GM12878 (cell line): ENCODE measurements around the gene MMAA. TPM values are rescaled to one million over a fixed set of nuclear protein-coding genes. Genes with fewer than 3 reads are reported as not detected.

ENCODE experiments used
- ATAC-seq: fragments of 200-7000 bp; cut with Tn5 transposase; 3 replicates; pipeline ENCODE4 v1.9.1; 2020; ENCODE audit warnings: mild to moderate bottlenecking, moderate library complexity
- BruUV-seq: library from RNA; stranded (reverse); fragments of 400-500 nt; replicated peaks from 2 replicates; lab custom pipeline; 2021; lab: Mats Ljungman, UMichigan
- CTCF ChIA-PET: fragments of 300-600 bp; sonication (Branson Sonifier 250); formaldehyde crosslinking; extraction: SDS; loops from one replicate; lab custom pipeline; 2021; ENCODE audit warnings: inconsistent platforms; lab: Yijun Ruan, JAX
- POLR2A ChIA-PET: fragments of 350-600 bp; formaldehyde crosslinking; extraction: SDS; loops from one replicate; lab custom pipeline; 2021; ENCODE audit warnings: inconsistent platforms; lab: Charles Lee
- RAD21 ChIA-PET: fragments of 300-600 bp; sonication (Branson Sonifier 250); formaldehyde crosslinking; loops from one replicate; lab custom pipeline; 2023; ENCODE audit warnings: antibody characterized with exemption; ENCODE audit not compliant: unreplicated experiment; lab: Charles Lee
- SMC1A ChIA-PET: fragments of 300-600 bp; sonication (Branson Sonifier 250); formaldehyde crosslinking; loops from one replicate; lab custom pipeline; 2023; ENCODE audit not compliant: unreplicated experiment, uncharacterized antibody; lab: Charles Lee
- DNase-seq: peaks from one replicate; pipeline ENCODE4 v3.0.0-alpha.2; 2011; ENCODE audit warnings: low read depth, low spot score
- FAIRE-seq: peaks from 3 replicates; lab custom pipeline; 2011; peaks lifted over from hg19 to GRCh38; lab: Jason Lieb, UNC
- H2AFZ ChIP-seq: 2 replicates; pipeline ENCODE4 v1.6.0; 2011; ENCODE audit warnings: low read depth, low read length, control low read depth; ENCODE audit not compliant: control insufficient read depth
- H3K27ac ChIP-seq: 2 replicates; pipeline ENCODE4 v1.5.1; 2011; ENCODE audit warnings: control low read depth; ENCODE audit not compliant: control insufficient read depth, insufficient read depth
- H3K27me3 ChIP-seq, 2 experiments: replicated peaks in 1 of 2; 2 replicates each; pipeline versions ENCODE4 v1.6.0 to v1.6.1; 2011; ENCODE audit warnings: low read length in 1 of 2; ENCODE audit not compliant: control insufficient read depth in 2 of 2, insufficient read depth in 2 of 2
- H3K36me3 ChIP-seq, 2 experiments: 2 replicates each; pipeline ENCODE4 v1.5.1; 2011; ENCODE audit warnings: low read length in 1 of 2; ENCODE audit not compliant: control insufficient read depth in 2 of 2, insufficient read depth in 2 of 2
- H3K4me1 ChIP-seq: 2 replicates; pipeline ENCODE4 v1.6.1; 2011; ENCODE audit warnings: mild to moderate bottlenecking, low read length, moderate library complexity, mixed read lengths; ENCODE audit not compliant: control insufficient read depth, insufficient read depth
- H3K4me2 ChIP-seq: 2 replicates; pipeline ENCODE4 v1.6.0; 2011; ENCODE audit warnings: control low read depth; ENCODE audit not compliant: control insufficient read depth, insufficient read depth
- H3K4me3 ChIP-seq: fragments of 200-600 bp; sonication (generic); 2 replicates; pipeline ENCODE4 v1.5.1; 2016
- H3K79me2 ChIP-seq: 2 replicates; pipeline ENCODE4 v1.6.0; 2011; ENCODE audit warnings: low read length; ENCODE audit not compliant: control insufficient read depth, insufficient read depth
- H3K9ac ChIP-seq: 2 replicates; pipeline ENCODE4 v1.8.0; 2011; ENCODE audit warnings: low read length, control low read depth, mixed read lengths; ENCODE audit not compliant: control insufficient read depth, insufficient read depth
- H3K9me3 ChIP-seq: replicated peaks from 3 replicates; pipeline ENCODE4 v1.5.1; 2011; ENCODE audit warnings: mild to moderate bottlenecking, low read length; ENCODE audit not compliant: control insufficient read depth, insufficient read depth
- H4K20me1 ChIP-seq: 2 replicates; pipeline ENCODE4 v1.6.0; 2011; ENCODE audit not compliant: control insufficient read depth, insufficient read depth
- BCLAF1 ChIP-seq: fragments of 450-650 bp; IDR thresholded peaks from 2 replicates; pipeline ENCODE4 v1.6.1; 2017; ENCODE audit warnings: antibody characterized with exemption, mild to moderate bottlenecking, moderate library complexity
- BRCA1 ChIP-seq: IDR thresholded peaks from 2 replicates; pipeline ENCODE4 v1.6.1; 2011; ENCODE audit warnings: low read depth, low read length, improper control_type of control experiment
- CREM ChIP-seq: IDR thresholded peaks from 2 replicates; pipeline ENCODE4 v1.6.1; 2014; ENCODE audit warnings: antibody characterized with exemption, low read depth
- FOS ChIP-seq: IDR thresholded peaks from 3 replicates; pipeline ENCODE4 v1.6.1; 2011; ENCODE audit warnings: borderline replicate concordance; ENCODE audit not compliant: insufficient read length; ENCODE audit errors: extremely low read depth
- IKZF2 ChIP-seq, 2 experiments: fragments of 450-650 bp; IDR thresholded peaks; 2 replicates each; pipeline ENCODE4 v1.6.1; 2017; ENCODE audit warnings: mild to moderate bottlenecking in 2 of 2, moderate library complexity in 2 of 2
- MTA3 ChIP-seq: IDR thresholded peaks from 2 replicates; pipeline ENCODE4 v1.6.1; 2012; ENCODE audit warnings: low read length, inconsistent platforms, borderline replicate concordance
- NBN ChIP-seq: fragments of 450-650 bp; IDR thresholded peaks from 2 replicates; pipeline ENCODE4 v1.6.1; 2016
- NFIC ChIP-seq: IDR thresholded peaks from 2 replicates; pipeline ENCODE4 v1.6.1; 2012; ENCODE audit warnings: low read depth, mild to moderate bottlenecking, inconsistent platforms, low read length, moderate library complexity
- SREBF1 ChIP-seq: IDR thresholded peaks from 2 replicates; pipeline ENCODE4 v1.6.1; 2012; ENCODE audit warnings: mild to moderate bottlenecking, low read length
- TCF12 ChIP-seq: IDR thresholded peaks from 2 replicates; pipeline ENCODE4 v1.6.1; 2011; ENCODE audit warnings: low read depth, mild to moderate bottlenecking, low read length
- WGBS: methylation state at CpG from one replicate; pipeline ENCODE4 v1.1.6; 2016; ENCODE audit warnings: low lambda C conversion rate; ENCODE audit not compliant: insufficient replicate concordance, insufficient coverage; ENCODE audit errors: missing lambda C conversion rate; 5-methylcytosine and 5-hydroxymethylcytosine counted together
- in situ Hi-C: fragments of 300-500 bp; cut with MboI; formaldehyde crosslinking; loops from 9 replicates; pipeline ENCODE4 v1.14.3; 2018; ENCODE audit warnings: mixed read lengths
- intact Hi-C: fragments of 100-400 bp; cut with micrococcal nuclease; formaldehyde crosslinking; loops from one replicate; pipeline ENCODE4 v1.14.2; 2022; ENCODE audit not compliant: unreplicated experiment
- polyA plus RNA-seq, 11 experiments: library from polyadenylated mRNA; depleted of rRNA in 4 of 11; unstranded in 6 of 11; stranded (reverse) in 5 of 11; fragments of >200 nt; fragmentation: Nextera tagmentation in 4 of 11; fragmentation: Illumina TruSeq in 1 of 11; extraction: Ambion mirVana in 4 of 11; extraction: Trizol in 1 of 11; gene quantifications; 1 replicate in 1 of 11; 2 replicates in 10 of 11; pipeline versions ENCODE4 v1.2.1 to v1.2.3, GENCODE V29; 2011 to 2016; ENCODE audit warnings: inconsistent platforms in 2 of 11, missing spikeins in 2 of 11, low read depth in 1 of 11
- total RNA-seq, 4 experiments: library from RNA; depleted of rRNA in 3 of 4; stranded (reverse); fragments of >200 nt in 3 of 4; fragmentation: Illumina TruSeq in 1 of 4; extraction: Trizol in 1 of 4; gene quantifications; 2 replicates each; pipeline versions ENCODE4 v1.2.1 to v1.2.3, GENCODE V29; 2013 to 2021
- TF ChIP-seq, protein P1 (sequence below): fragments of 450-650 bp; IDR thresholded peaks from 2 replicates; pipeline ENCODE4 v1.6.1; 2017; ENCODE audit warnings: low read depth, mild to moderate bottlenecking, moderate library complexity
- TF ChIP-seq, protein P2 (sequence below): fragments of 450-650 bp; formaldehyde crosslinking; IDR thresholded peaks from 2 replicates; pipeline ENCODE4 v1.4.0; 2022; ENCODE audit warnings: mild to moderate bottlenecking, moderate library complexity
- TF ChIP-seq, protein P3 (sequence below): IDR thresholded peaks from 2 replicates; pipeline ENCODE4 v1.6.1; 2011; ENCODE audit warnings: borderline replicate concordance, low read depth, mild to moderate bottlenecking, moderate library complexity, low read length; ENCODE audit not compliant: insufficient read depth, poor library complexity, severe bottlenecking
- TF ChIP-seq, protein P4 (sequence below): IDR thresholded peaks from 2 replicates; pipeline ENCODE4 v1.6.1; 2011; ENCODE audit warnings: borderline replicate concordance, low read depth, mild to moderate bottlenecking, moderate library complexity, mixed read lengths, low read length; ENCODE audit not compliant: insufficient read depth; ENCODE audit errors: extremely low read length

The MMAA gene
- total and polyA plus RNA-seq, 10 of the 15 experiments (the other 5 are each of a cell fraction or from before 2014, with no cell fraction given) = 4.5 to 22.6 (median 11.8) TPM

GRCh38 chr4:145698507-145698906 is 79.3 kb downstream of the MMAA start:
- no peak for FAIRE-seq
- no peak overlapping the region for H2AFZ ChIP-seq
- no peaks in the 10 kb centered on the region for H3K4me1 ChIP-seq
- 93% methylated on average over 2 of the region's 2 CpGs for WGBS
- H3K9ac ChIP-seq = no peak overlapping the region
- no peak overlapping the region for H3K4me2 ChIP-seq
- H3K9me3 ChIP-seq = no peaks in the 10 kb centered on the region
- SMC1A ChIA-PET = no interaction called here
- intact Hi-C loops = no loop called here
- POLR2A ChIA-PET = no interaction called here
- BruUV-seq = no TSS peak
- CTCF ChIA-PET = no interaction called here
- in situ Hi-C loops = no loop called here
- RAD21 ChIA-PET = no interaction called here
- H3K79me2 ChIP-seq = no peaks in the 10 kb centered on the region
- DNase-seq = no peak
- no peak overlapping the region for H3K4me3 ChIP-seq
- H3K27me3 ChIP-seq = no peaks in the 10 kb centered on the region
- no peaks in the 10 kb centered on the region for H4K20me1 ChIP-seq
- no peaks in the 10 kb centered on the region for H3K36me3 ChIP-seq
- H3K27ac ChIP-seq = no peak overlapping the region
- no peak for ATAC-seq
- TF ChIP-seq MTA3 (no peak), TCF12 (no peak), BCLAF1 (no peak), IKZF2 (IDR thresholded peaks at IDR 0.05) (no peak), FOS (no peak), BRCA1 (no peak), CREM (no peak), SREBF1 (no peak), NFIC (no peak), NBN (no peak)
- TF ChIP-seq, protein P1, sequence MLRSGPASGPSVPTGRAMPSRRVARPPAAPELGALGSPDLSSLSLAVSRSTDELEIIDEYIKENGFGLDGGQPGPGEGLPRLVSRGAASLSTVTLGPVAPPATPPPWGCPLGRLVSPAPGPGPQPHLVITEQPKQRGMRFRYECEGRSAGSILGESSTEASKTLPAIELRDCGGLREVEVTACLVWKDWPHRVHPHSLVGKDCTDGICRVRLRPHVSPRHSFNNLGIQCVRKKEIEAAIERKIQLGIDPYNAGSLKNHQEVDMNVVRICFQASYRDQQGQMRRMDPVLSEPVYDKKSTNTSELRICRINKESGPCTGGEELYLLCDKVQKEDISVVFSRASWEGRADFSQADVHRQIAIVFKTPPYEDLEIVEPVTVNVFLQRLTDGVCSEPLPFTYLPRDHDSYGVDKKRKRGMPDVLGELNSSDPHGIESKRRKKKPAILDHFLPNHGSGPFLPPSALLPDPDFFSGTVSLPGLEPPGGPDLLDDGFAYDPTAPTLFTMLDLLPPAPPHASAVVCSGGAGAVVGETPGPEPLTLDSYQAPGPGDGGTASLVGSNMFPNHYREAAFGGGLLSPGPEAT = no peak
- TF ChIP-seq, protein P2, sequence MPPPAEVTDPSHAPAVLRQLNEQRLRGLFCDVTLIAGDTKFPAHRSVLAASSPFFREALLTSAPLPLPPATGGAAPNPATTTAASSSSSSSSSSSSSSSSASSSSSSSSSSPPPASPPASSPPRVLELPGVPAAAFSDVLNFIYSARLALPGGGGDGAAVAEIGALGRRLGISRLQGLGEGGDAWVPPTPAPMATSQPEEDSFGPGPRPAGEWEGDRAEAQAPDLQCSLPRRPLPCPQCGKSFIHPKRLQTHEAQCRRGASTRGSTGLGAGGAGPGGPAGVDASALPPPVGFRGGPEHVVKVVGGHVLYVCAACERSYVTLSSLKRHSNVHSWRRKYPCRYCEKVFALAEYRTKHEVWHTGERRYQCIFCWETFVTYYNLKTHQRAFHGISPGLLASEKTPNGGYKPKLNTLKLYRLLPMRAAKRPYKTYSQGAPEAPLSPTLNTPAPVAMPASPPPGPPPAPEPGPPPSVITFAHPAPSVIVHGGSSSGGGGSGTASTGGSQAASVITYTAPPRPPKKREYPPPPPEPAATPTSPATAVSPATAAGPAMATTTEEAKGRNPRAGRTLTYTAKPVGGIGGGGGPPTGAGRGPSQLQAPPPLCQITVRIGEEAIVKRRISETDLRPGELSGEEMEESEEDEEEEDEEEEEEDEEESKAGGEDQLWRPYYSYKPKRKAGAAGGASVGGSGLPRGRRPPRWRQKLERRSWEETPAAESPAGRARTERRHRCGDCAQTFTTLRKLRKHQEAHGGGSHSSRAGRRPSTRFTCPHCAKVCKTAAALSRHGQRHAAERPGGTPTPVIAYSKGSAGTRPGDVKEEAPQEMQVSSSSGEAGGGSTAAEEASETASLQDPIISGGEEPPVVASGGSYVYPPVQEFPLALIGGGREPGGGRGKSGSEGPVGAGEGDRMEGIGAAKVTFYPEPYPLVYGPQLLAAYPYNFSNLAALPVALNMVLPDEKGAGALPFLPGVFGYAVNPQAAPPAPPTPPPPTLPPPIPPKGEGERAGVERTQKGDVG (CRISPR knock-in tag) = no peak
- TF ChIP-seq, protein P3, sequence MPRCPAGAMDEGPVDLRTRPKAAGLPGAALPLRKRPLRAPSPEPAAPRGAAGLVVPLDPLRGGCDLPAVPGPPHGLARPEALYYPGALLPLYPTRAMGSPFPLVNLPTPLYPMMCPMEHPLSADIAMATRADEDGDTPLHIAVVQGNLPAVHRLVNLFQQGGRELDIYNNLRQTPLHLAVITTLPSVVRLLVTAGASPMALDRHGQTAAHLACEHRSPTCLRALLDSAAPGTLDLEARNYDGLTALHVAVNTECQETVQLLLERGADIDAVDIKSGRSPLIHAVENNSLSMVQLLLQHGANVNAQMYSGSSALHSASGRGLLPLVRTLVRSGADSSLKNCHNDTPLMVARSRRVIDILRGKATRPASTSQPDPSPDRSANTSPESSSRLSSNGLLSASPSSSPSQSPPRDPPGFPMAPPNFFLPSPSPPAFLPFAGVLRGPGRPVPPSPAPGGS = no peak
- TF ChIP-seq, protein P4, sequence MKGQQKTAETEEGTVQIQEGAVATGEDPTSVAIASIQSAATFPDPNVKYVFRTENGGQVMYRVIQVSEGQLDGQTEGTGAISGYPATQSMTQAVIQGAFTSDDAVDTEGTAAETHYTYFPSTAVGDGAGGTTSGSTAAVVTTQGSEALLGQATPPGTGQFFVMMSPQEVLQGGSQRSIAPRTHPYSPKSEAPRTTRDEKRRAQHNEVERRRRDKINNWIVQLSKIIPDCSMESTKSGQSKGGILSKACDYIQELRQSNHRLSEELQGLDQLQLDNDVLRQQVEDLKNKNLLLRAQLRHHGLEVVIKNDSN = no peak
